SK-N-SH treated with all-trans-retinoic acid at 6 μM for 48 hours (cell line): ENCODE data around the gene STMN1.

Experiments
- ATAC-seq: fragments of 200-7000 bp; cut with Tn5 transposase; 3 replicates; pipeline ENCODE4 v1.9.1; 2020; ENCODE audit warnings: mild to moderate bottlenecking, moderate library complexity
- ARNTL ChIP-seq: fragments of 450-650 bp; formaldehyde crosslinking; IDR thresholded peaks from 2 replicates; pipeline ENCODE4 v1.5.0; 2020; ENCODE audit warnings: low read depth, mild to moderate bottlenecking, moderate library complexity, borderline replicate concordance
- BACH2 ChIP-seq: fragments of 250-450 bp; sonication (Bioruptor Pico); IDR thresholded peaks from 2 replicates; pipeline ENCODE4 v1.9.0; 2021; ENCODE audit warnings: mild to moderate bottlenecking, borderline replicate concordance
- GLIS3 ChIP-seq: fragments of 250-450 bp; sonication (Bioruptor Pico); IDR thresholded peaks from 2 replicates; pipeline ENCODE4 v1.5.0; 2020; ENCODE audit warnings: mild to moderate bottlenecking, moderate library complexity
- ISL1 ChIP-seq: fragments of 250-450 bp; sonication (Bioruptor Pico); IDR thresholded peaks from 2 replicates; pipeline ENCODE4 v2.1.2; 2022; ENCODE audit warnings: mild to moderate bottlenecking, moderate library complexity
- OSR1 ChIP-seq: fragments of 250-450 bp; sonication (Bioruptor Pico); IDR thresholded peaks from 2 replicates; pipeline ENCODE4 v1.8.0; 2022; ENCODE audit warnings: moderate library complexity, mild to moderate bottlenecking, inconsistent platforms
- PPARA ChIP-seq: fragments of 250-450 bp; sonication (Bioruptor Pico); IDR thresholded peaks from 2 replicates; pipeline ENCODE4 v1.5.0; 2020; ENCODE audit warnings: mild to moderate bottlenecking, borderline replicate concordance
- RARB ChIP-seq: fragments of 250-450 bp; sonication (Bioruptor Pico); IDR thresholded peaks from 2 replicates; pipeline ENCODE4 v1.8.0; 2021; ENCODE audit warnings: mild to moderate bottlenecking, moderate library complexity
- TCF4 ChIP-seq: fragments of 250-450 bp; sonication (Bioruptor Pico); IDR thresholded peaks from 2 replicates; pipeline ENCODE4 v1.8.0; 2021; ENCODE audit warnings: mild to moderate bottlenecking, moderate library complexity, borderline replicate concordance
- TOX ChIP-seq: fragments of 250-450 bp; sonication (Bioruptor Pico); IDR thresholded peaks from 2 replicates; pipeline ENCODE4 v1.8.0; 2021; ENCODE audit warnings: mild to moderate bottlenecking, moderate library complexity, borderline replicate concordance
- ZFP3 ChIP-seq: fragments of 250-450 bp; sonication (Bioruptor Pico); IDR thresholded peaks from 2 replicates; pipeline ENCODE4 v1.5.0; 2020; ENCODE audit warnings: mild to moderate bottlenecking, moderate library complexity
- ZFP30 ChIP-seq: fragments of 450-650 bp; formaldehyde crosslinking; IDR thresholded peaks from 2 replicates; pipeline ENCODE4 v1.5.0; 2022; ENCODE audit warnings: mild to moderate bottlenecking, moderate library complexity
- ZNF565 ChIP-seq: fragments of 450-650 bp; formaldehyde crosslinking; conservative IDR thresholded peaks from 2 replicates; pipeline ENCODE4 v1.5.0; 2020; ENCODE audit warnings: low read depth, mild to moderate bottlenecking, moderate library complexity
- ZNF70 ChIP-seq: fragments of 450-650 bp; formaldehyde crosslinking; IDR thresholded peaks from 2 replicates; pipeline ENCODE4 v1.5.0; 2020; ENCODE audit warnings: mild to moderate bottlenecking, moderate library complexity
- ZNF8 ChIP-seq: fragments of 450-650 bp; formaldehyde crosslinking; IDR thresholded peaks from 2 replicates; pipeline ENCODE4 v1.5.0; 2020; ENCODE audit warnings: mild to moderate bottlenecking, moderate library complexity
- TF ChIP-seq, protein P1 (sequence below): fragments of 250-450 bp; sonication (Bioruptor Pico); IDR thresholded peaks from 2 replicates; pipeline ENCODE4 v1.8.0; 2020; ENCODE audit warnings: mild to moderate bottlenecking, moderate library complexity, borderline replicate concordance
- TF ChIP-seq, protein P2 (sequence below): fragments of 250-450 bp; sonication (Bioruptor Pico); IDR thresholded peaks from 2 replicates; pipeline ENCODE4 v1.8.0; 2021; ENCODE audit warnings: low read depth, mild to moderate bottlenecking, moderate library complexity, borderline replicate concordance
- TF ChIP-seq, protein P3 (sequence below): fragments of 250-450 bp; sonication (Bioruptor Pico); IDR thresholded peaks from 2 replicates; pipeline ENCODE4 v1.5.0; 2020; ENCODE audit warnings: mild to moderate bottlenecking, moderate library complexity
- TF ChIP-seq, protein P4 (sequence below): fragments of 250-450 bp; sonication (Bioruptor Pico); IDR thresholded peaks from 2 replicates; pipeline ENCODE4 v1.5.1; 2021; ENCODE audit warnings: mild to moderate bottlenecking, moderate library complexity

Gene STMN1

DNA sequence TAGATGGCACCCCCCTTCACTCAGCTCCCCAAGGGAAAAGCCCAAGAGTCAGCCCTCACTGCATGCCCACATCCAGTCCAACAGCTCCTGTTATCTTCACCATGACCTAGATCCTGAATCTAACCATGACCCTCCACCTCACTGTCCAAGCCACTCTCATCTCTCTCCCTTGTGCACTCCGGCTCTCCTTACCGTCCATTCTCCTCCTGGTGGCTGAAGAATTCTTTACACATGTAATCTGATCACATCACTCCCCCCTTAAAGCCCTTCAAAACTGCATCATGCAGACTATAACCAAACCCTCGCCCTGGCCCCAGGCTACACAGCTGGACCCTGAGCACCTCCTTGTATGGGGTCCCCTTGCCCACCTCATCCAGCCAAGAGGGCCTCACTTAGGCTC is 16.7 kb downstream of the STMN1 start:
- ATAC-seq, result peak; percentile 29; the same call in 1 of the 3 replicates

DNA sequence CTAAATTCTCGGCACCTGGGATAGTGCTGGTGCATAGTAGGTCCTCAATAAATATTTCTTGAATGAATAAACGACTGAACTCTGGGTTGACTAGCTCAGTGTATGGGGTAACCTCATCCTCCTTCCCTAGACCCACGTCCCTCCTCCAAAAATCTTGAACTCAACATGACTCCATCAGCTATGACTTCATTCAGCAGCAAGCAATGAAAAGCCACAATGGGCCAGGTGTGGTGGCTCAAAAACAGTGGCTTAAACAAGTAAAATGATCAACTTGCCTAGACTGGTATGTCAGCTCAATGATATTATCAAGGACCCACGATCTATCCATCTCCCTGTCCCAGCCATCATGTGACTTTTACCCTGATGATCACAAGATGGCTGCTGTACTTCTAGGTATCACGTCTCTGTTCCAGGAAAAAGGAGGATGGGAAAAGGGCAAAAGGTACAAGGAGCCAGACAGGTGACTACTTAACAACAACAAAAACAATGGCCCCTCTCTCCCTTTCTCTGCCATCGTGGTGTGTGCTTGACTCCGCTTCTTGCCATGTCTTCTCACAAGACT is 17.7 kb downstream of the STMN1 start:
- ATAC-seq, result no peak
- TF ChIP-seq, protein P1, sequence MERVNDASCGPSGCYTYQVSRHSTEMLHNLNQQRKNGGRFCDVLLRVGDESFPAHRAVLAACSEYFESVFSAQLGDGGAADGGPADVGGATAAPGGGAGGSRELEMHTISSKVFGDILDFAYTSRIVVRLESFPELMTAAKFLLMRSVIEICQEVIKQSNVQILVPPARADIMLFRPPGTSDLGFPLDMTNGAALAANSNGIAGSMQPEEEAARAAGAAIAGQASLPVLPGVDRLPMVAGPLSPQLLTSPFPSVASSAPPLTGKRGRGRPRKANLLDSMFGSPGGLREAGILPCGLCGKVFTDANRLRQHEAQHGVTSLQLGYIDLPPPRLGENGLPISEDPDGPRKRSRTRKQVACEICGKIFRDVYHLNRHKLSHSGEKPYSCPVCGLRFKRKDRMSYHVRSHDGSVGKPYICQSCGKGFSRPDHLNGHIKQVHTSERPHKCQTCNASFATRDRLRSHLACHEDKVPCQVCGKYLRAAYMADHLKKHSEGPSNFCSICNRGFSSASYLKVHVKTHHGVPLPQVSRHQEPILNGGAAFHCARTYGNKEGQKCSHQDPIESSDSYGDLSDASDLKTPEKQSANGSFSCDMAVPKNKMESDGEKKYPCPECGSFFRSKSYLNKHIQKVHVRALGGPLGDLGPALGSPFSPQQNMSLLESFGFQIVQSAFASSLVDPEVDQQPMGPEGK (CRISPR knock-in tag), result no peak
- TF ChIP-seq TOX (CRISPR knock-in tag) (no peak), ZNF70 (no peak), PPARA (no peak), ZFP3 (CRISPR knock-in tag) (no peak), ZFP30 (CRISPR knock-in tag) (no peak), ZNF565 (CRISPR knock-in tag) (no peak), BACH2 (CRISPR knock-in tag) (no peak)

More for the DNA sequence above, 16.7 kb downstream of the STMN1 start:
- TF ChIP-seq OSR1 (CRISPR knock-in tag) (no peak), RARB (no peak), ZNF8 (CRISPR knock-in tag) (no peak)

DNA sequence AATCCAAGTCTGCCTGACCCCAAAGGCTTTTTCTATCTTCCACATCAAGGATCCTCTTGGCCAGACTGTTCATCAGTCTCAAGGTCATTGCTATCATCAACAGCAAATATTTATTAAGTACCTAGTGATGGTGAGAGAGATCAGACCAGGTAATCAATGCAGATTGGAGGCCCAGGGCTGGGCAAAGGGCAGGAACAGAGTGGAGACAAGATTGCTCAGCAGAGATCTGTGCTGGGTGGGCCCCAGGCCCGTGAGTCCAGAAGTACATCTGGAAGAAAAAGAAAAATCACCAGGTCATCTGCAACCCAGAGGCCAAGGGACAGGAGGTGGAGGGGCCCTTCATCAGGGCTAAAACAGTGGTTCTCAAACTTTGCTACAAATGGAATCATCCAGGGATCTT is 20.6 kb downstream of the STMN1 start:
- no peak for TF ChIP-seq RARB
- no peak for TF ChIP-seq ARNTL (CRISPR knock-in tag)
- TF ChIP-seq ISL1 (CRISPR knock-in tag), result no peak
- no peak for TF ChIP-seq GLIS3 (CRISPR knock-in tag)
- no peak for ATAC-seq

DNA sequence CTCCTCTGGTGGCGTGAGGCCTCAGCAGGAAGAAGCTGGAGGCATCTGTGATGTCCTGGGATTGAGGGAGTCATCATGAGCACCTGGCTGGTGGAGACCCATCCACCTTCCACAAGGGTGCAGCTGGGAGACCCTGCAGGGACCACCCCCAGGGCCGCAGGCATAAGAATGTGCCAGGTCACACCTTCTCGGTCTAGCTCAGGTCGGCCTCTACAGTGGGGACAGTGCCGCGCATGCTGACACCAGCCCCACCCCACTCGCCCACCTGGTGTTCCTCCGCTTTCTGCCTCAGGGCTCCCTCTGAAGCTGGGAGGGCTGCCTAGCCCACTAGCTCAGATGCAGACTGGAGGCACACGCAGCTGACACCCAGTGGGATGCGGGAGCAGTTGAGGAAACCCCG is 25.0 kb downstream of the STMN1 start:
- TF ChIP-seq, protein P2, sequence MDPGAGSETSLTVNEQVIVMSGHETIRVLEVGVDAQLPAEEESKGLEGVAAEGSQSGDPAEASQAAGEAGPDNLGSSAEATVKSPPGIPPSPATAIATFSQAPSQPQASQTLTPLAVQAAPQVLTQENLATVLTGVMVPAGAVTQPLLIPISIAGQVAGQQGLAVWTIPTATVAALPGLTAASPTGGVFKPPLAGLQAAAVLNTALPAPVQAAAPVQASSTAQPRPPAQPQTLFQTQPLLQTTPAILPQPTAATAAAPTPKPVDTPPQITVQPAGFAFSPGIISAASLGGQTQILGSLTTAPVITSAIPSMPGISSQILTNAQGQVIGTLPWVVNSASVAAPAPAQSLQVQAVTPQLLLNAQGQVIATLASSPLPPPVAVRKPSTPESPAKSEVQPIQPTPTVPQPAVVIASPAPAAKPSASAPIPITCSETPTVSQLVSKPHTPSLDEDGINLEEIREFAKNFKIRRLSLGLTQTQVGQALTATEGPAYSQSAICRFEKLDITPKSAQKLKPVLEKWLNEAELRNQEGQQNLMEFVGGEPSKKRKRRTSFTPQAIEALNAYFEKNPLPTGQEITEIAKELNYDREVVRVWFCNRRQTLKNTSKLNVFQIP (CRISPR knock-in tag), result no peak
- TF ChIP-seq BACH2 (CRISPR knock-in tag) (no peak), ZFP3 (CRISPR knock-in tag) (no peak), GLIS3 (CRISPR knock-in tag) (no peak), TCF4 (CRISPR knock-in tag) (no peak), RARB (no peak), ZFP30 (CRISPR knock-in tag) (no peak)
- TF ChIP-seq, protein P3, sequence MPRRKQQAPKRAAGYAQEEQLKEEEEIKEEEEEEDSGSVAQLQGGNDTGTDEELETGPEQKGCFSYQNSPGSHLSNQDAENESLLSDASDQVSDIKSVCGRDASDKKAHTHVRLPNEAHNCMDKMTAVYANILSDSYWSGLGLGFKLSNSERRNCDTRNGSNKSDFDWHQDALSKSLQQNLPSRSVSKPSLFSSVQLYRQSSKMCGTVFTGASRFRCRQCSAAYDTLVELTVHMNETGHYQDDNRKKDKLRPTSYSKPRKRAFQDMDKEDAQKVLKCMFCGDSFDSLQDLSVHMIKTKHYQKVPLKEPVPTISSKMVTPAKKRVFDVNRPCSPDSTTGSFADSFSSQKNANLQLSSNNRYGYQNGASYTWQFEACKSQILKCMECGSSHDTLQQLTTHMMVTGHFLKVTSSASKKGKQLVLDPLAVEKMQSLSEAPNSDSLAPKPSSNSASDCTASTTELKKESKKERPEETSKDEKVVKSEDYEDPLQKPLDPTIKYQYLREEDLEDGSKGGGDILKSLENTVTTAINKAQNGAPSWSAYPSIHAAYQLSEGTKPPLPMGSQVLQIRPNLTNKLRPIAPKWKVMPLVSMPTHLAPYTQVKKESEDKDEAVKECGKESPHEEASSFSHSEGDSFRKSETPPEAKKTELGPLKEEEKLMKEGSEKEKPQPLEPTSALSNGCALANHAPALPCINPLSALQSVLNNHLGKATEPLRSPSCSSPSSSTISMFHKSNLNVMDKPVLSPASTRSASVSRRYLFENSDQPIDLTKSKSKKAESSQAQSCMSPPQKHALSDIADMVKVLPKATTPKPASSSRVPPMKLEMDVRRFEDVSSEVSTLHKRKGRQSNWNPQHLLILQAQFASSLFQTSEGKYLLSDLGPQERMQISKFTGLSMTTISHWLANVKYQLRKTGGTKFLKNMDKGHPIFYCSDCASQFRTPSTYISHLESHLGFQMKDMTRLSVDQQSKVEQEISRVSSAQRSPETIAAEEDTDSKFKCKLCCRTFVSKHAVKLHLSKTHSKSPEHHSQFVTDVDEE (CRISPR knock-in tag), result no peak
- no peak for ATAC-seq

DNA sequence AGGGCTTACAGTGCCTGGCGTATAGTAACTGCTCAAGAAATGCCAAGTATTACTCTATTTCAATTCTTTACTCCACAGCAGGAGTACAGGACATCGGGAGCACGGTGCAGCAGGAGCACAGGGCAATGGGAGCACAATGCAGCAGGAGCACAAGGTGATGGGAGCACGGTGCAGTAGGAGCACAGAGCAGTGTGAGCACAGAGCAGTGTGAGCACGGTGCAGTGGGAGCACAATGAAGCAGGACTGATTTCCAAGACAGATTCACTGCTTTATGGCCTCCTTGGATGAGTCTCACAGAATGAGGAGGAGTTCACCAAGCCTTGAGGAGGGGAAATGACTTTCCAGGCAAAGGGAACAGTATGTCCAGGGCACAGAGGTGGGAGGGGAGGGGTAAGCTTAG is 25.7 kb downstream of the STMN1 start:
- TF ChIP-seq ARNTL (CRISPR knock-in tag), result no peak
- TF ChIP-seq, protein P4, sequence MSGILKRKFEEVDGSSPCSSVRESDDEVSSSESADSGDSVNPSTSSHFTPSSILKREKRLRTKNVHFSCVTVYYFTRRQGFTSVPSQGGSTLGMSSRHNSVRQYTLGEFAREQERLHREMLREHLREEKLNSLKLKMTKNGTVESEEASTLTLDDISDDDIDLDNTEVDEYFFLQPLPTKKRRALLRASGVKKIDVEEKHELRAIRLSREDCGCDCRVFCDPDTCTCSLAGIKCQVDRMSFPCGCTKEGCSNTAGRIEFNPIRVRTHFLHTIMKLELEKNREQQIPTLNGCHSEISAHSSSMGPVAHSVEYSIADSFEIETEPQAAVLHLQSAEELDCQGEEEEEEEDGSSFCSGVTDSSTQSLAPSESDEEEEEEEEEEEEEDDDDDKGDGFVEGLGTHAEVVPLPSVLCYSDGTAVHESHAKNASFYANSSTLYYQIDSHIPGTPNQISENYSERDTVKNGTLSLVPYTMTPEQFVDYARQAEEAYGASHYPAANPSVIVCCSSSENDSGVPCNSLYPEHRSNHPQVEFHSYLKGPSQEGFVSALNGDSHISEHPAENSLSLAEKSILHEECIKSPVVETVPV (CRISPR knock-in tag), result no peak
- no peak for TF ChIP-seq ZFP3 (CRISPR knock-in tag)
- no peak for TF ChIP-seq BACH2 (CRISPR knock-in tag)
- TF ChIP-seq, protein P2 (CRISPR knock-in tag), result no peak
- TF ChIP-seq, protein P1 (CRISPR knock-in tag), result no peak
- no peak for TF ChIP-seq TOX (CRISPR knock-in tag)
- no peak for TF ChIP-seq ZNF8 (CRISPR knock-in tag)
- ATAC-seq, result no peak
